Activated gamma-delta T cell (primary cell): ENCODE results near the gene PEMT.

Experiments
- DNase-seq: peaks from one replicate; lab custom pipeline; 2025; lab: John Stamatoyannopoulos, UW

The PEMT gene

GRCh38 chr17:17570798-17571716 is 20.5 kb downstream of the PEMT start:
- DNase-seq: no peak

- DNase-seq: no peak
Measured at GRCh38 chr17:17570140-17570797, 21.2 kb downstream of the PEMT start.

- DNase-seq: no peak
Measured at GRCh38 chr17:17569691-17570090, 21.8 kb downstream of the PEMT start.

GRCh38 chr17:17568772-17569195 is 22.7 kb downstream of the PEMT start:
- DNase-seq: no peak

- no peak for DNase-seq
Measured at GRCh38 chr17:17567631-17568030, 23.9 kb downstream of the PEMT start.

GRCh38 chr17:17566896-17567513 is 24.5 kb downstream of the PEMT start:
- DNase-seq: no peak

DNA sequence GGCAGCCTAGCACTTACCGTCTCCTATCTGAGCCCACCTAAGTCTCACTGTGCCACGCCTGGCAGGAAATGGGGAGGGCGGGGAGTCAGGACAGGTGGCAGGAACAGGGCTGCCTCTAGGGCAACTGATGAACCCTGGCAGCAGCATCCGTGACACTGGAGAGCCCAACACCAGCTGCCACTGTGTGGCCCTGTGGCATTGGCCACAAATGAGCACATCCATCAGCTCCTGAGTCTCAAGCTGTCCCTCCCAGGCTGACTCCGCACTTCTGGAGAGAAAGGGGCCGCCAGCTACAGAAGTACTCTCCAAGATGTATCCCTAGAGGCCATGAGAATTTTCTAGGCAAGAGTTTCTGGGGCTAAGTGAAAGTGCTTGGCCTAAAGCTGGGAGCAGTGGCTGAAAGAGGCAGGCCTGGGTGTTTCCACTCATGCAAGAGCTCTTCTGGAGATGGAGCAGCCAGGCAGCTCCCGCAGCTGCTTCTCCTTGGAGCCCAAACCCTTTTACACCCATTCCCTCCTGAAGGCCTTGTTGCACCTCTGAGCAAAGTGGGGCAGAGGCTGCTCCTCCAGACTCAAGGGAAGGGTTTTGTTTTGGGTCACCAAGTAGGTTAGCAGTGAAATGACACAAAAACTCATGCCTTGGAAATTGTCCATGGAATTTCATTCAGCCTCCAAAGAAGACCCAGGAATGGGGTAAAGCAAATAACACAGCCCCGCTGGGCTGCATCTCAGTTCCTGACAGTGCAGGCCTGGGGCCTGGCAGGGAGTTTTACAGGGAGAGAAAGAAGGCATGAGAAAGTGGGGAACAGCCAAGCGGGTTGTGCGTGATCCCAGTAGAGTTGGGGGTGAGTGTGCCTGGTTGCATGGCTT is 25.8 kb downstream of the PEMT start:
- DNase-seq: no peak

DNA sequence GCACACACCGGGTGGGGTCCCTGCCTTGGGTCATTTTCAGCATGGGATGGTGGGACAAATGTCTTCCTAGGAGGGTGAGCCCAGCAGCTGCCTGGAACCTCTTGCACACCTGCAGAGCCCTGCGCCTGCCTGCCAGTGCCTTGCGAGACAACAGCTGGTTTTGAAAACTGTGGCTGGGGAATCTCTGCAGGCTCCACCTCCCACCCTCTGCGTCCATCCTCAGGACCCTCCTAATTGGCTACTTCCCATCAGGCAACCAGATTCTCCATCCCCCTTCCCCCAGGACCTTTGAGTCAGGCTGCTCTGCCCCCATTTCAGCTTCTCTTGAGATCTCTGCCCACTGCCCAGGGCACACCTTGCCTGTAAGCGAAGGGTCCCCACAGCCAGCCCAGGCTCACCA is 26.6 kb downstream of the PEMT start:
- no peak for DNase-seq

DNA sequence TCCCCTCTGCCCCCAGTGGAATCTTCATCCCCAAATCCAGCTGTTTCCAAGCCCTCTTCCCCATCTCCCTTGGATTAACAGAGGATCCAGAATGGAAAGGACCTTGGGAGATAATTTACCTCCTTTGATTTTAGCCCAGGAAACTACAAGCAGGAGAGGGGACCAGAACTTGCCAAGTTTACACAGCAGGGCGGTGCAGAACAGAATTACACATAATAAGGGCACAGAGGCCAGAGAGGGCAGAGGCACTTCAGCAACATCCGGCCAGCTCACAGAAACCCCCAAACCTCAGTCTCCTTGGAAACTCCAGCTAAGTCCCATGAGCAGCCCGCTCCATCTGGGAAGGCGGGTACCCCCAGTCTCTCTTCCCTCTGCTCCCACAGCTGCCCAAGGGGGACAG is 27.2 kb downstream of the PEMT start:
- DNase-seq: no peak

DNA sequence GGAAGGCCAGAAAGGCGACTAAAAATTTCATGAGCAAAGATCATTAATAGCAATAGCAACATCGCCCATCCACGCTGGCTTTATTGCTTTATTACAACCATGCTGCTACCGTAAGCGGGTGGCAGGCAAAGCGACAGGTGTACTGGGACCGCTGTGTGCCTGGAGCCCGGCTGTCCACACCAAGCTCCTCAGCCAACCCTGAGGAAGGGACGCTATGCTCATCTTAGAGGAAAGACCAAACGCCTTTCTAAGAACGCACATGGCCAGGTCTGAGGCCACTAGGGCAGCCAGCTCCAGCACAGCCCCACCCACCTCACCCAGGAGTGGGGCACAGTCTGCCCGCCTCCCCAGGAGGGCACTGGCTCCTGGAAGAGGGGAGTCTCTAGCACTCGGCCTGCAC is 28.0 kb downstream of the PEMT start:
- no peak for DNase-seq

GRCh38 chr17:17562146-17562511 is 29.4 kb downstream of the PEMT start:
- no peak for DNase-seq

DNA sequence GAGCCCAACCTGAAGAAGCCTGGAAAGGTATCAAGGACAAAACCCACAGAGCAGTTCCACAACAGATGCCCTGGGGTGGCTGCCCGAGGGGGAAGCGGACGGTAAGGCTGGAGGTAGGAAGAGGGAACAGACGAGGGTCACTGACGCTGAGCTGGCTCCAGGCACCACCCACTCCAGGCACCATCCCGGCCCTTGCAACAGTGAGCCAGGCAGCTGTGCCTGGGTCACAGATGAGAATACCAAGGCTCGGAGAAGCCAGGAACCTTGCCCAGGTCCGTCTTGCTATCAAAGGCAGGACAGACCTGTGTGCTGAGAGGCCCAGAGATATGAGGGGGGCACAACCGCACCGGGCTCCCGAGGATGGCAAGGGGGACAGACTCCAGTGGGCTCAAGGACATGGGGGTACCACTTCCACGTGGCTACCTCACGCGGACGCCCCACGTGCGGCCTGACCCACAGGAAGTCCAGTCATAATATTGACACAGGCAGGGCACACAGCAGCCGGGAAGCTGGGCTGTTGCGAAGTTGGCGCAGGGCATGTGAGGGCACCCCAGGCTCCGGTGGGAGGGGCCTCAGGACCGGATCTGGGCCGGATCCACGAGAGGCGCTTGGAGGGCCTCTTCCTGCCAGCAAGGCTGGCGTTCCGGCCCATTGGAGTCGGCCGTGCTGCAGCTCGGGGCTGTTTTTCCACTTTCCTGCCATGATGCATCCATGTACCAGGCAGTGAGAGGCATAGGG is 29.9 kb downstream of the PEMT start:
- no peak for DNase-seq

GRCh38 chr17:17560975-17561374 is 30.5 kb downstream of the PEMT start:
- DNase-seq: no peak

GRCh38 chr17:17560167-17560566 is 31.3 kb downstream of the PEMT start:
- no peak for DNase-seq

- no peak for DNase-seq
Measured at GRCh38 chr17:17559164-17559563, 32.3 kb downstream of the PEMT start.

GRCh38 chr17:17558431-17558830 is 33.1 kb downstream of the PEMT start:
- no peak for DNase-seq

GRCh38 chr17:17557796-17558195 is 33.7 kb downstream of the PEMT start:
- DNase-seq: no peak

DNA sequence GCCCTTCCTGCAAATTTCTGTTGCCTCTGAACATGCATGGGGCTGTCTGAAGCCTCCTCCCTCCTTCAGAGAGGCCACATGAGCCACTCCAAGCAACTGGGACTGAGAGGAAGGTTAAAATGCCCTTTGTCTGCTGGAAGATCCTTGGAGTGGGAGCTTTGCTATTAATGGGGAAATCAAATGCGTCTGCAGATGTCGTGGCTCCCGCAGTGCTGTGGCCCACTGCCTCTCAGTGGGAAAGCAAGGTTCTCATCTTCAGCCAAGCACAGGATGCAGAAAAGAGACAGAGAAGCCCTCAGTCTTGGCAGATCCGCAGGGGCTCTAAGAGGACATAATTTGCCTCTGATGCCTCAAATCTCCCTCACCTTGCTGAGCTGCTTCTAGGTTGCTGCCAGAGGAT is 34.8 kb downstream of the PEMT start:
- DNase-seq: no peak

DNA sequence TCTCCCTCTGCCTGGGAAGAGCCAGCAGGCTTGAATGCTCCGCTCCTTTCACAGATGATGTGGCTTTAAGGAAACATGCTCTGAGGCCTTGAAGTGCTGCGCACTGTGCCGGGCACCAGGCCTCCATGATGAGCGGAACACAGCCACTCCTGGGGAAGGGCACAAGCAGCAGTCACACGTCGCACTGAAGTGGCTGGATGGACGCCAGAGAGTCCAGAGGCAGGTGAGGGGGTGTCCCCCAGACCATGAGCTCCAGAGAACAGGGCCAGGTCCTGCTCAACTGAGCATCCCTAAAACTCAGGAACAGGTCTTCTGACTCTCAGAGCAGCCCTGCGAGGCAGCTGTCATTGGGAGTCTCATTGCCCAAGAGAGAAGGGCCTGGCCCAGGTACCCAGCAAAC is 35.6 kb downstream of the PEMT start:
- no peak for DNase-seq

GRCh38 chr17:17555151-17555550 is 36.4 kb downstream of the PEMT start:
- DNase-seq: no peak

- no peak for DNase-seq
Measured at GRCh38 chr17:17554266-17554665, 37.2 kb downstream of the PEMT start.
